ENCODE measurements around the gene NAPB. TPM values are rescaled to one million over a fixed set of nuclear protein-coding genes. Genes with fewer than 3 reads are reported as not detected.

NAPB gene
- total RNA-seq, 4 donors from 2014 or later: 9.0 to 23.6 (median 16.9) TPM

DNA sequence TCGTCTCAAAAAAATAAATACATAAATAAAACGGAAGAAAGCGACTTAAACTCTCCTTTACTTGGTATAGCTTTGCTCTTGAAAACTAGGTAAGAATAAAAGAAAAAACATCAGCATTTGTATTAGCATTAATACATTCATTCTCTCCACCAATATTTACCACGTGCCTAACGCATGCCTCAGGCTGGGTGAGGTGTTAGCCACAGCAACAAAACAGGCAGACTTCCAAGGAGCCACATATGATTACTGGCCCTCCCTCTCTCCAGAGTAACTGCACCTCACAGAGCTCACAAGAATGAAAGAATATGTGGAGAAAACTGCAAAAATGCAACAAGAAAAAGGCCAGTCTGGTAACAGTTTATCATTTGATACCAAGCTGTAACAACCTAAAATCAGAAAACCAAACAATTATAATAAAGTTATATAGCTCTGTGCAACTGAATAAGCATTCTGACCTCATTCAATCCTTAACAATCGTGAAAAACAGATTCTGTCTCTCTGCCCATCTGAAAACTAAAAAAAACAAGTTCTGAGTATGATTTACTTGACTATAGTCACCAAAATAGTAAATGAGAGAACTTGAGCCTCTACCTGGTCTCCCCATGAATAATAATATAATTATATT lies 5.2 kb downstream of the NAPB start:
- Histone ChIP-seq H3K27ac (no peak overlapping the region), H3K4me3 (no peak overlapping the region), H3K36me3 (no peaks in the 10 kb centered on the region), H3K9me3 (no peaks in the 10 kb centered on the region), H3K4me1 (peaks cover 0 to 7% of the 10 kb centered on the region in 2 donors), H3K27me3 (no peaks in the 10 kb centered on the region)
- TF ChIP-seq POLR2A (IDR thresholded peaks at IDR 0.05) (no peak), CTCF (IDR thresholded peaks at IDR 0.05) (no peak)
- intact Hi-C loops (cut with DNase I; ENCODE audit: low total_unique reads): no loop called here
- no peak for DNase-seq

DNA sequence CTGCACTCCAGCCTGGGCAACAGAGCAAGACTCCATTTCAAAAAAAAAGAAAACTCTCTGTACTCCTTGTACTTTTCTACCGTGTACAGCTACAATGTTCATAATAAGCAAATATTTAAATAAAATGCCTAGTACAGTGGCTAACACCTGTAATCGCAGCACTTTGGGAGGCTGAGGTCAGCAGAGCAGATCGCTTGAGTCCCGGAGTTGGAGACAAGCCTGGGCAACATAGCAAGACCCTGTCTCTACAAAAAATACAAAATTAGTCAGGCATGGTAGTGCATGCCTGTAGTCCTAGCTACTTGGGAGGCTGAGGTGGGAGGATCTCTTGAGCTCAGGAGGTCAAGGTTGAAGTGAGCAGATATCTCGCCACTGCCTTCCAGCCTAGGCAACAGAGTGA lies 5.7 kb downstream of the NAPB start:
- H3K4me1 ChIP-seq: peaks cover 0 to 7% of the 10 kb centered on the region in 2 donors
- H3K36me3 ChIP-seq: no peaks in the 10 kb centered on the region
- no peak overlapping the region for H3K4me3 ChIP-seq
- no peak for DNase-seq
- no peak overlapping the region for H3K27ac ChIP-seq
- TF ChIP-seq POLR2A (IDR thresholded peaks at IDR 0.05): no peak
- TF ChIP-seq CTCF (IDR thresholded peaks at IDR 0.05): no peak
- intact Hi-C loops (cut with DNase I; ENCODE audit: low total_unique reads): no loop called here
- no peaks in the 10 kb centered on the region for H3K9me3 ChIP-seq
- H3K27me3 ChIP-seq: no peaks in the 10 kb centered on the region

GRCh38 chr20:23414526-23415188 lies 6.6 kb downstream of the NAPB start:
- TF ChIP-seq CTCF (IDR thresholded peaks at IDR 0.05): no peak
- TF ChIP-seq POLR2A (IDR thresholded peaks at IDR 0.05): no peak
- no peak overlapping the region for H3K27ac ChIP-seq
- H3K4me1 ChIP-seq: peaks cover 0 to 7% of the 10 kb centered on the region in 2 donors

DNA sequence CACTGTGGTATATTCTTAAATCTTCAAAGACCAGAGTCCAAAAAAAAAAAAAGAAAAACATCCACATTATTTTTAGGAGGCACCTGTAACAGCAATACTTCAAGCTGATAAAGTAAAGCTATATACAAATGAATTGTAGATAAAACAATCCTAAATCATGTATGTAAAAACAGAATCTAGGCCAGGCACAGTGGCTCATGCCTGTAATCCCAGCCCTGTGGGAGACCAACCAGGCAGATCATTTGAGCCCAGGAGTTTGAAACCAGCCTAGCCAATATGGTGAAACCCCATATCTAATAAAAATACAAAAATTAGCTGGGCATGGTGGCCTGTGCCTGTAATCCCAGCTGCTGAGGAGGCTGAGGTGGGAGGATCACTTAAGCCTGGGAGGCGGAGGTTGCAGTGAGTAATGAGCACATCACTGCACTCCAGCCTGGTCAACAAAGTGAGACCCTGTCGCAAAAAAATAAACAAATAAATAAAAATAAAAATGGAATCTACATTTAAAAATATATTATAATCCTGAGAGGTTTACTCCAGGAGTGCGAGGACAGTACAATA lies 7.3 kb downstream of the NAPB start:
- no peak overlapping the region for H3K4me3 ChIP-seq
- intact Hi-C loops (cut with DNase I; ENCODE audit: low total_unique reads): no loop called here
- peaks cover 0 to 4% of the 10 kb centered on the region in 2 donors for H3K4me1 ChIP-seq
- no peak for TF ChIP-seq POLR2A (IDR thresholded peaks at IDR 0.05)
- DNase-seq: no peak
- H3K9me3 ChIP-seq: no peaks in the 10 kb centered on the region
- H3K27ac ChIP-seq: no peak overlapping the region
- H3K36me3 ChIP-seq: no peaks in the 10 kb centered on the region
- no peaks in the 10 kb centered on the region for H3K27me3 ChIP-seq

More at GRCh38 chr20:23414526-23415188, 6.6 kb downstream of the NAPB start:
- no peaks in the 10 kb centered on the region for H3K36me3 ChIP-seq
- no peaks in the 10 kb centered on the region for H3K9me3 ChIP-seq
- intact Hi-C loops (cut with DNase I; ENCODE audit: low total_unique reads): no loop called here
- H3K27me3 ChIP-seq: no peaks in the 10 kb centered on the region
- DNase-seq: no peak
- H3K4me3 ChIP-seq: no peak overlapping the region

DNA sequence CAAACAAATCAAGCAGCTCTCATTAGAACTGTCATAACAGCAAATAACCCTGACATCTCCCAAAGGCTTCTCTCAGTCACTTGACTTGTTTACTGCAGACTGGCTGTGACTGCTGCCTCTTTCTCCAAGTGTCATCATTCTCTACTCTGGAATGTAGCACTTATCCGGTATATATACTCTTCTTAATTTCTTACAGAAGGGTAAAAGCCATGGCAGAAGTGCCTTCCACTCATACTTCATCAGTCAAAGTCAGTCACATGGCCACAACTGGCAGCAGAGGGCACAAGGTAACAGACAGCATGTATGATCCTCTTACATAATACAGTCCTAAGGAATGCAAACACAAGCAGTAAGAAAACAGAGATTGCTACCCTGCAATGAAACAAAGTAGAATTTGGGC lies 9.3 kb downstream of the NAPB start:
- Histone ChIP-seq H3K4me3 (no peak overlapping the region), H3K4me1 (no peaks in the 10 kb centered on the region), H3K9me3 (no peaks in the 10 kb centered on the region), H3K27ac (no peak overlapping the region), H3K36me3 (no peaks in the 10 kb centered on the region), H3K27me3 (no peaks in the 10 kb centered on the region)
- intact Hi-C loops (cut with DNase I; ENCODE audit: low total_unique reads): no loop called here
- TF ChIP-seq POLR2A (IDR thresholded peaks at IDR 0.05) (no peak), CTCF (IDR thresholded peaks at IDR 0.05) (no peak)
- DNase-seq: no peak

Measured in uterus (tissue), 4 donors.